ENCODE measurements around the gene DPH7.
"Not testable (repeated sequence)": the region's sequence is repeated elsewhere in the genome, so short reads cannot be mapped to it uniquely, and the experiment has no call there.

The DPH7 gene

DNA sequence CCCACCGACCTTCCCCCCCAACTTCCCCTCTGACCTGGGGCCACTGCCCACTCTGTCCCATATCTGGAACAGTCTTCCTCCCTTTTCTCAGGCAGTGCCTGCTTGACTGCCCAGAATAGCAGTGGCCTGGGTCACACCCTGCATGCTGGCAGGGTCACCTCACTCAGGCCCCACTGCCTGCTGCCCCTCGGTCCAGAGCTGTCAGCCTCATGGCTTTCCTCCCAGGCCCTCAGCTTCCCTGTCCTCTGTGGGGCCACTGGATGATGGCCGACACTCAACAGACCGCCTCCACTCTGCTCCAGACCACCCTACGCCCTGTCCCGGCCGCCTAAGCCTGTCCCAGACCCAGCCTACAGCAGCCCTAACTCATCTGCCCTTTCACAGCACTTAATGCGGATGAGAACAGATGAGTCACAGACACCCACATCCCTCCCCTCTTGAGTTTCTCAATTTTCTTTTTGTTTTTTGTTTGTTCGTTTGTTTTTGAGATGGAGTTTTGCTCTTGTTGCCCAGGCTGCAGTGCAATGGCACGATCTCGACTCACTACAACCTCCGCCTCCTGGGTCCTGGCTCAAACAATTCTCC, 34.5 kb downstream of the DPH7 start:
- FAIRE-seq: no peak

DNA sequence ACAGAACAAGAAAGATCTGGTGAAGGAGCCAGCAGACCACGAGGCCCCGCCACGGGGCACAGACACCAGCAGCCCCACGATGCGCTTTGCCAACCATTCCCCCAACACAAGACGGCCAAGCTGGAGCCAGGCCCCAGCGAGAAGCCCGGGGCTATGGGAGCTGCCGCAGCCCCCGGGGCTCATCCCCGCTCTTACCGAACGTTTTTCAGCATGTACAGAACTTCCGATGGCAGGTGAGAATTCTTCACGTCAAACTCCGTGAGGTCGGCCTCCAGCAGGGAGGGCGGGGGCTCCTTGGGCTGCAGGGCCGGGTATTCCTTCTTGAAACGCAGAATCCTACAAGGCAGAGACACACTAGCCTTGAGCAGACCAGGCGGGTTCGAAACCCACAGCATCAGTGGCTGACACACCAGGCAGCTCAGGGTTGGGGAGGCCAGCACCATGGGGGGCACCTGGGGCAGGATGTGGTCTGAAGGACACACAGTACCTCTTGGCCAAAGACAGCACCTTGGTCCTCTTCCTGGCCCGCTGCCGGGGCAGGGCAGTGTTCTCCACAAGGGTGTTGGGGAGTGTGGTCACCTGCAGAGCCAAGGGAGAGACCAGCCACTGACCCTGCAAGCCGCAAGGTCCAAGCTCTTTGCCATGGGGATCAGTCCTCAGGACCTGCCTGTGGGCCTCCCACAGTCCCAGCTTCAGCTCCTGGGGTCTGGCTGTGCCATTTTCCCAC, 35.3 kb downstream of the DPH7 start:
- no peak for FAIRE-seq

DNA sequence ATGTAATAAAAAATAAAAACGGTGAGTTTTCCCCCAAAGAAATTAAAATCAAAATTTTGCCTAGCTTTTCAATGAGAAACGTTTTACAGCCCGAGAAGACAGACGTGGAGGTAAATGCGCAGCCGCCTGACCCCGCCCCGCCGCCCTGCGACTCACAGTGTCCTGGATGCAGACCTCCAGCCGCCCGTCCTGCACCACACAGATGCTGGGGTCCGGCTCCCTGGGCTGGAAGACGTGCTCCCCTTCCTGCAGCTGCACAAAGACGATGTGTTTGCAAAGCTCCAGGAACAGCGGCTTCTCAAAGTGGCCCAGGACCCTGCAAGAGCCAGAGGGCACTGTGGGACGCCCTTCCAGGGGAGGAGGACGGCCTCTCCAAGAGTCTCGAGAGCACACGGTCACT, 36.2 kb downstream of the DPH7 start:
- no peak for FAIRE-seq

DNA sequence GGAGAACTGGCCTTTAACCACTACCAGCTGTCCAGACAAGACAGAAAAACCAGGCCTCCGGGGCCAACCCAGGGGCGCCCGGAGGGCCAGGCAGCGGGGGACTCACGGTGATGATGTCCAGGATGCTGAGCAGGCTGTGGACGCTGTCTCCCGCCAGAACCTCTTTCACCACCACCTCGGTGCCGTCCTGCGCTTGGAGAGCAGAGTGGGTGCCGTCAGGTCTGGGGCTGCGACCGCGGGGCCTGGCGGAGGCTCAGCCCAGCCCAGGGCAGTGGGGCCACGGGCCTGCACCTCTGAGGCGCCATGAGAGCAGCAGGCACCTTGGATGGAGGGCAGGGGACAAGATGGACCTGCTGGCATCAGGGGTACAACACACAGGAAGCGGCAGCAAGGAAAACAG, 38.2 kb downstream of the DPH7 start:
- FAIRE-seq: no peak

DNA sequence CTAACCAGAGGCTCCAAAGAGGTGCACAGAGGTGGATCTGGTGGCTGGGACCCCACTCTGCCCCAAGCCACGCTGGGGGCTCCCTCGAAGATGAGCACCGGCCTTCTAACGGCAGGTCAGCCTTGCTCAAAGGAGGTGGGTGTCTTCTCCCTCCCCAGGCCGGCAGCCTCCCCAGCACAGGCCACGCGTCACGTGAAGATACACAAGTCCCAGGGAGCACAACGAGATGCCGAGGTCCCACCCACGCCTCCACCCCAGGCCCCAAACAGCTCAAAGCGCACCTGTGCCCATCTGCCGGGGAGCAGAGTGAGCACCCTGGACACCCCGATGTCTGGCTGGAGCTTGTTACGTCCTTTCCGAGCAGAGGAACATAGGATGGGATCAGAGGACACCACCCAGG, 40.7 kb downstream of the DPH7 start:
- no peak for FAIRE-seq

DNA sequence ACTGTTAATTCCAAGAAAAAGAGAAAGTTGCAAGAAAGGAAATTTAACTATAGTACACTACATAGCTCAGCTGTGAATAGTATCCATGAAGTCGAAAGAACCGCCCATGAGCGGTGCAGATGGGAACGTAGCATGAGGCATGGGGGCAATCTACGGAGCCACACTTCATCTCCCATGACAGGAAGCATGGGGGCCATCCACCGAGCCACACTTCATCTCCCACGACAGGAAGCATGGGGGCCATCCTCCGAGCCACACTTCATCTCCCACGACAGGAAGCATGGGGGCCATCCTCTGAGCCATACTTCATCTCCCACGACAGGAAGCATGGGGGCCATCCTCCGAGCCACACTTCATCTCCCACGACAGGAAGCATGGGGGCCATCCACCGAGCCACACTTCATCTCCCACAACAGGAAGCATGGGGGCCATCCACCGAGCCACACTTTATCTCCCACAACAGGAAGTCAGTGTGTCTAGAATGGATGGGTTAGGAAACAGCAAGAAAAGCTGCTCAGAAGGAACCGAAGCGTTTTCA, 42.1 kb downstream of the DPH7 start:
- not testable (repeated sequence) for FAIRE-seq

DNA sequence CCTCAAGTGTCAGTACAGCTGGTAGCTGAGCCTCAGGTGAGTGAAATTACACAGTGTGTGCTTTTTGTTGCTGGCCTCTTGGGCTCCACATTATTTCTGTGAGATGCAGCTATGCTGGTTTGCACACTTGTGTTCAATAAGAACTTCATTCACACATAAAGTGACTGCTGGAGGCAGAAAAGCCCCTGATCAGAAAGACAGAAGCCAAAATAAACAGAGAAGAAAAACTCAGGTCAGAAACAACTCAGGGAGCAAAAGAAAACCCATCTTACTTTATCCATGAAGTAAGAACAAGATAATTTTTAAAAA, 43.7 kb downstream of the DPH7 start:
- no peak for FAIRE-seq

DNA sequence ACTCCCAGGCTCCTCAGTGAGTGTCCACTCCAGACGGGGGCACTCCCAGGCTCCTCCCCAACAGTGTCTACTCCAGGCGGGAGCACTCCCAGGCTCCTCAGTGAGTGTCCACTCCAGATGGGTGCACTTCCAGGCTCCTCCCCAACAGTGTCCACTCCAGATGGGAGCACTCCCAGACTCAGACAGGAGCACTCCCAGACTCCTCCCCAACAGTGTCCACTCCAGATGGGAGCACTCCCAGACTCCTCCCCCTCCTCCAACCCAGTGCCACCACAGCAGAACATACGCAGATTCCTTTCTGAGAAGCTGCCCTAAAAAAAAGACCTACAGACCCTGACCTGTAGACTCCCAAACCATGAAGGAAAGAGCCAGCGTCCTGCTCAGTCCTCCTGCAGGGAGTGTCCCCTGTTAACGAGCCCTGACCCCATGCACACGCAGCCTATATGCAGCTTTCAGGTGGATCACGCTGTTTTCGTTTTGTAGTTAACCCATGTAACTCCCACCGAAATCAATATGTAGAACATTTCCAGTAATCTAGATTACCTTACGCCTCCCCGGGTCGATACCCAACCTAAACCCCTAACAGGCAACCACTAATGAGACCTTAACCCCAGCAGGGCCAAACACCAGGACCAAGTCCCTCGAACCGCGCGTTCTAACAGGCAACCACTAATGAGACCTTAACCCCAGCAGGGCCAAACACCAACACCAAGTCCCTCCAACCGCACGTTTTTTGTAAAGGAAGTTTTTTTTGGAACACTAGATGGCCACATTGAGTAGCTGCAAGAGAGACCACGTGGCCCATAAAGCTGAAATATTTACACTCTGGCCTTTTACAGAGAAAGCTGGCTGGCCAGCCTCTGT, 44.2 kb downstream of the DPH7 start:
- peak; percentile 82 for FAIRE-seq

DNA sequence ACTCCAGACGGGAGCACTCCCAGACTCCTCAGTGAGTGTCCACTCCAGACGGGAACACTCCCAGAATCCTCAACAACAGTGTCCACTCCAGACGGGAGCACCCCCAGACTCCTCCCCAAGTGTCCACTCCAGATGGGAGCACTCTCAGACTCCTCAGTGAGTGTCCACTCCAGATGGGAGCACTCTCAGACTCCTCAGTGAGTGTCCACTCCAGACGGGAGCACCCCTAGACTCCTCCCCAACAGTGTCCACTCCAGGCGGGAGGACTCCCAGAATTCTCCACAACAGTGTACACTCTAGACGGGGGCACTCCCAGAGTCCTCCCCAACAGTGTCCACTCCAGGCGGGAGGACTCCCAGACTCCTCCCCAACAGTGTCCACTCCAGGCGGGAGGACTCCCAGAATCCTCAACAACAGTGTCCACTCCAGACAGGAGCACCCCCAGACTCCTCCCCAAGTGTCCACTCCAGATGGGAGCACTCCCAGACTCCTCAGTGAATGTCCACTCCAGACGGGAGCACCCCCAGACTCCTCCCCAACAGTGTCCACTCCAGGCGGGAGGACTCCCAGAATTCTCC, 45.7 kb downstream of the DPH7 start:
- not testable (repeated sequence) for FAIRE-seq

DNA sequence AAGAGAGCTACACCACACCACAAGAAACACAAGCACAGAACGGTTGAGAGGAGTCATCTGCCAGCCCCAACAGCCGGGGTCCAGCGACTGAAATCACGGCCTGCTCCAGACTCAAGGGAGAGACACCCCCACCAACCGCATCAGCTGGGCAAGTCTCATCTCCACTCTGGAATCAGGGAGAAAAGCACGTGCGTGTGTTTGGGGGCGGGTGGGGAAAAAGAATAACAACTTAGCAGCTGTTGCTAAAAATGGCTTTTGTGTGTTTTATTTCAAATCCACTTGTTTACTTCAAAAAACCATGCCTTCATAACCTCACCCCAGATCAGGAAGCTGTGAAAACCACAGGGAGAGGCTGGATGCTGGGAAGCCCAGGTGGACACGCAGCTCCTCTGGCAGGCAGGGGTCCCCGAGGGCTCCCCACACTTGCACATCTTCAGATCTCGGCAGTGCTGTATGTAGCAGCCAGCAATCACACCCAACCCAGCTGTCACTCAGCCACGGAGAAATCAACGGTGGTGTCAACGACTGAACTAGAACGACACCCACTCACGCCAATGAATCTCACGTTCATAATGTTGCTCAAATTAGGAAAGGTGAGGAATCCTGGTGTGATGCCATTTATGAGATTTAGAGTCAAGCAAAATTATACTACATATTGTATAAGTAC, 47.5 kb downstream of the DPH7 start:
- no peak for FAIRE-seq

DNA sequence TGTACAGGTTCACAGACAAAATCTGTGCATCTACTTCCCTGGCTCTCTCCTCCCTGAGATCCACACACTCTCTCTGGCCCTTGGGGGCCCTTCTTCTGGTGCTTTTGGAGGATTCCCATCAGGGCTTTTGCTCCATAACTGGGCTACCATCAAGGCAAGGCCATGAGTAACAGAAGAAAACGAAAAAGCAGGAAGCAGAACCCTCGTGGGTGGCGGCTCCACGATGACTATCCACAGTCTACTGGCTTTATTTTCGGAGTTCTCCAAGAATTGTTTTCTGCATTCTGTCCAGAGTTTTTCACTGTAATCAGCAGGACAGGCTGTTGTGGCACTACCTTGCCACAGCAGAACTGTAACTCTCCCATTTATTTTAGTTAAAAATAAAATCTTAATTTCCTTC, 48.4 kb downstream of the DPH7 start:
- no peak for FAIRE-seq

DNA sequence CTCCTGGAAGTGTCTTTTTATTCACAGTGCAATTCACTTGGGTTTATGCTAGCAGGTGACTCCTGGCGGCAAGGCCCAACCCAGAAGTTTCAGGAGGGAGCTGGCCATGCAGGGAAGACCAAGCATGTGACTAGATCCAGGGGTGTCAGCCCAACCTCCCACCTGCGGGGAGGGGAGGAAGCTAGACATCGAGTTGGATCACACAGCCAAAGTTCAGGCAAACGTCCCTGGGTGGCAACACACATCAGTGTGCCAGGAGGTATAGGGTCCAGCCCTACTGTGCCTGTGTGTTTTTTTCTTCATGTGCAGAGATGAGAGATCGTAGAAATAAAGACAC, 53.8 kb downstream of the DPH7 start:
- no peak for FAIRE-seq

DNA sequence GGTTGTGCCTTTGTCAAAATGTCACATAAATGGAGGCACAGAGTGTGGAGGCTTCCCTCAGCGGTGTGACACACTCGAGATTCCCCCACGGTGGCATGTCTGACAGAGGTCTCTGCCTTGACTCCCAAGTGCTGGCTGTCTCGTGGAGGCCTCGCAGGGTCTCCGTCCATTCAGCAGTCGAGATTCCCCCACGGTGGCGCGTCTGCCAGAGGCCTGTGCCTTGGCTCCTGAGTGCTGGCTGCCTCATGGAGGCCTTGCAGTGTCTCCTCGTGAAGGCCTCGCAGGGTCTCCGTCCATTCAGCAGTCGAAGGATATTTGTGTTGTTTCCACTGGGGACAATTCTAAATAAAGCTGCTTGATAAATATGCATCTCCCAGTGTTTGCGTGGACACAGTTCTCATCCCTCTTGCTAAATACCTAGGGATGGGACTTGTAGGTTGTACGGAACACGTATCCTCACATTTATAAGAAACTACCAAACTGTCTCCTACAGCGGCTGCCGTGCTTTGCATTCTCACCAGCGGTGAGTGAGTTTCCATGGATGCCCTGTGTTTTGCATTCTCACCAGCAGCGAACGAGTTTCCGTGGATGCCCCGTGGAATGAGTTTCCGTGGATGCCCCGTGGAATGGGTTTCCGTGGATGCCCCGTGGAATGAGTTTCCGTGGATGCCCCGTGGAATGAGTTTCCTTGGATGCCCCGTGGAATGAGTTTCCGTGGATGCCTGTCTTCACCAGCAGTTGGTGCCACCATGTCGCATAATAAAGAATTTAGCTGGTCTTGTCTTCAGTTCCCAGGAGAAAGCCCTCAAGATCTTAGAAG, 54.4 kb downstream of the DPH7 start:
- FAIRE-seq: no peak

DNA sequence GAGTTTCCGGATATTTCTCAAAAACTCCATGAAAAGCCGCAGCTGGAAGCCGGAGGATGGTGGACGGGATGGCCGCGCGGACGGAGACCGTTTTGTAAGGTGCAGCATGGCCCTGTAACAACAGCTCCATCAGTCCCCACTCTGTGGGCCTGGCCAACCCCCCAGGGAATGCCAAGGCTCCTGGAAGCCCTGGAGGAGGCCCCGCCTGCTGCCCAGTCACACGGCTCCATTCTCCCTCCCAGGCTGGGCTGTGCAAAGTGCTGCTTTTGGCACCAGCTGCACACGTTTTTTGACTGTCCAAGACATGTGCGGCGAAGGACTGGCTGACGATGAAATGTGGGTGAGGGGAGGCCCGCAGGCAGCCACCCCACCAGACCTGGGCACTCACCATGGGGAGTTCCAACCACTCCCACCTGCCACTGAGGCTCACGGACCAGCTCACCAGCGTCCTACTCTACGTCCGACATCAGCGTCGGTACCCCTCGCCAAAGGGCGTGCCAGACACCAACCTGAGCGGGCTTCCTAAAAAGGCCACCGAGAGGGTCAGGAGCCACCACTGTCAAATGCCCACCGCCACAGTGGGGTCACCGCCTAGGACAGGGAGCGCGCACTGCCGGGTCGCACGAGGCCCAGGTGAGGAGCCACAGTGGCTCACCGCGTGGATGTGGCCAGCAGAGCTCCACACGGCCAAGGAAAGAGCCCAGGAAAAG, 55.8 kb downstream of the DPH7 start:
- FAIRE-seq: no peak

DNA sequence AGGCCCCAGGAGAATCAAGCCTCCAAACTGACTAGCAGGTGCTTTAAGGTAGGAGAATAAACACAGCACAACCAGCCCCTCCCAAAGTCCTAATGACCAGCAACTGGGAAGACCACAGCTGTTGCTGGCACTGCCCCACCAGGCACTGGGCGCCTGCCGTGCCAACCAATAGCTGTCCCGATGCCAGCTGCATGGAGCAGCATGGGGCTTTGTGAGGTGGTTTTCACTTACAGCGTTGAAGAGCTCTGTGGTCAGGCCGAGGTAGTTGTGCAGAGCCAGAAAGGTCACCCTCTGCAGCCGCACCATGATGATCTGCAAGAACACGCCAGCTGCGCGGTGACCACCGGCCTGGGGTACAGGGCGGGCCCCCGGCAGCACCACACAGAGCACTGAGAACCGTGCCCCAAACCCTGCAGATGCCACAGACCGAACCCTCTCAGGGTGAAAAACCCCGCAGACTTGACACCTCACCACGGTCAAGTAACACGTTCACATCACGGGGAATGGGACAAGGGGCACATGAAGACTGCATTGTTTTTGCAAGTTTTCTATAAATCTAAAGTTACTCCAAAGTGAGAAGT, 57.2 kb downstream of the DPH7 start:
- FAIRE-seq: no peak

DNA sequence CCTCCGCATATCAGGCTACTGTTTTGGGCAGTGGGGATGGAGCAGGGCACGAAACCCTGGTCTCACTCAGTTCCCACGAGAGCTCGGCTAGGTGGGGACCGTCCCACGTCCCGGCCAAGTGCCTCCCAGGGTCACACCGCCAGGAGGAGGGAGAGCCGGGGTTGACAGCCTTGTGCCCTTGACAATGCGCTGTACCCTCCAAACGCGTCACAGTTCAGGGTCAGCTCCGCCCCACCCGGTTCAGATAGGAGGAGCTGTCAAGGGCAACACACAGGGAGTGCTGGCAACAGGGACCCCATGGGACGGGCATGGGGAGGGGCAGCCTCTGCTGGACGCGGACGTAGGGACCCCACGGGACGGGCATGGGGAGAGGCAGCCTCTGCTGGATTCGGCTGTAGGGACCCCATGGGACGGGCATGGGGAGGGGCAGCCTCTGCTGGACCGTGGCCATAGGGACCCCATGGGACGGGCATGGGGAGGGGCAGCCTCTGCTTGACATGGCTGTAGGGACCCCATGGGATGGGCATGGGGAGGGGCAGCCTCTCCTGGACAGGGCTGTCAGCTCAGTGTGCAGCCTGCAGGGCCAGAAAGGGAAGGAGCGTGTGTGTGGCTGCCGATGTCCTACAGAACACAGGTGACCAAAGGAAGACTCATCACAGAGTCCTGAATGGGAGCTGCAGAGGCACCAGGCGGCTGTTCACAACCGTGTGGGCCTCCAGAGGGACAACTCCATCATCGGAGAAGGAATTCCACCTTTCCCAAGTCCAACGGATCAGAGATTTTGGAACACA, 57.9 kb downstream of the DPH7 start:
- FAIRE-seq: no peak

DNA sequence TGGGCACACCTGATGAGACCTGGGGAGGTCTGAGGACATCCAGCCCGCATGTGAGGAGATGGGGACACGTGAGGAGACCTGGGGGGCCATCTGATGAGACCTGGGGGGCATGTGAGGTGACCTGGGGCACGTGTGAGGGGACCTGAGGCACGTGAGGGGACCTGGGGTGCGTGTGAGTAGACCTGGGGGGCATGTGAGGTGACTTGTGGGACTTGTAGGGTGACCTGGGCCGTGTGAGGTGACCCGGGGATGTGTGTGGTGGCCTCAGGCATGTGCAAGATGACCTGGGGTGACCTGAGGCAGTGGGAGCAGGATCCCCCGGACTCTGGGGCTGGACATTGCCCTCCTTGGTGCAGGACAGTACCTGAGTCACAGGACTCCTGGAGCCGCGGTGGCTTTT, 59.2 kb downstream of the DPH7 start:
- no peak for FAIRE-seq

DNA sequence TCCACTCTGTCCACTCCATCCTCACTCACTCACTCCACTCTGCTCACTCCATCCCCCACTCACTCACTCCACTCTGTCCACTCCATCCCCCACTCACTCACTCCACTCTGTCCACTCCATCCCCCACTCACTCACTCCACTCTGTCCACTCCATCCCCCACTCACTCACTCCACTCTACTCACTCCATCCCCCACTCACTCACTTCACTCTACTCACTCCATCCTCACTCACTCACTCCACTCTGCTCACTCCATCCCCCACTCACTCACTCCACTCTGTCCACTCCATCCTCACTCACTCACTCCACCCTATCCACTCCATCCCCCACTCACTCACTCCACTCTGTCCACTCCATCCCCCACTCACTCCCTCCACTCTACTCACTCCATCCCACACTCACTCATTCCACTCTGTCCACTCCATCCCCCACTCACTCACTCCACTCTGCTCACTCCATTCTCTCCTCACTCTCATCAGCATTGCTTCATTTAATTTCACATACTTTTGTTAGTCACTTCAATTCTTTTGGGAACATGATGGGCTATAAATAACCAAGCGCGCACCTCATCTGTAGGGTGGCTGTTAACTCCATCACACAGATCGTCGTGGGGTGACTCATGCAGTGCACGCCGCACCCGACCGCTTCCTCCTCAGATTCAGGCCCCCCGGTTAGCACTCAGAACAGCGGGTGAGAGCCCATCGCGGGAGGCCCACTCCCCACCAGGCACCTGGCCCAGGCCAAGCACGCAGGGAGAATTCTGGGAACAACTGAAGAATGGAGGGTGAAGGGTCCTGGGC, 59.9 kb downstream of the DPH7 start:
- FAIRE-seq: not testable (repeated sequence)

DNA sequence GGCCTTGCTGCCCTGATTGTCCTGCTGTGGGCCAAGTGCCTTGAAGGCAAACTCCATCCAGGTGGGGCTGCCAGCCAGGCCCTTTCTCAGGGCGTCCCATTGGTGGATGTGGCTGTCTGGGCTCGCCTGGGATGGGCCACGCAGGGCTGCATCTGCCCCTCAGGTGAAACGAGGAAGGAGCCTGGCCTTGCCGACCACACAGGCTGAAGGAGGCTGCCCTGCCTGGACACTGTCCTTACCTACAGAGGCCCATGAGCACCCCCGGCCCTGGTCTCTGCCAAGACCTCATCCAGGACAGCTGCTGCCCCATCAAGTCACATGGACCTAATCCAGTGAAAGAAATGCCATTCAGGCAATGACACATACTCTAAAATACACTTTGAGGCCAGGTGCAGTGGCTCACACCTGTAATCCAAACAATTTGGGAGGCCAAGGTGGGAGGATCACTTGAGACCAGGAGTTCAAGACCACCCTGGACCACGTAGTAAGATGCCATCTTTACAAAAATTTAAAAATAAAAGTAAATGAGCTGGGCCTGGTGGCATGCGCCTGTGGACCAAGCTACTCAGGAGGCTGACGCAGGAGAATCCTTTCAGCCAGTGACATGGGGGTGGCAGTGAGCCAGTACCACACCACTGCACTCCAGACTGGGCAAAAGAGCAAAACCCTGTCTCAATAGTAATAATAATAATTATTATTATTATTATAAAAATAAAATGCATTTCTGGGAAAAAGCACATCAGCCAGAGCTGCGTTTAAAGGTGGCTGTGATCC, 62.4 kb downstream of the DPH7 start:
- FAIRE-seq: no peak
